Left ventricle myocardium inferior (tissue), 1 donor: ENCODE data around the gene AFAP1. TPM values are rescaled to one million over a fixed set of nuclear protein-coding genes. Genes with fewer than 3 reads are reported as not detected.

Experiments used
- DNase-seq: peaks from one replicate; pipeline ENCODE4 v3.0.0-alpha.2; 2020
- H3K27ac ChIP-seq: fragments of 200-600 bp; replicated peaks from 2 replicates; pipeline ENCODE4 v1.8.0; 2021
- H3K27me3 ChIP-seq: fragments of 200-600 bp; 2 replicates; pipeline ENCODE4 v1.8.0; 2021; ENCODE audit warnings: low read depth
- H3K36me3 ChIP-seq: fragments of 200-600 bp; 2 replicates; pipeline ENCODE4 v1.8.0; 2021
- H3K4me1 ChIP-seq: fragments of 200-600 bp; 2 replicates; pipeline ENCODE4 v1.8.0; 2021
- H3K4me3 ChIP-seq: fragments of 200-600 bp; 2 replicates; pipeline ENCODE4 v1.8.0; 2021; ENCODE audit warnings: mild to moderate bottlenecking, moderate library complexity
- H3K9me3 ChIP-seq: fragments of 200-600 bp; replicated peaks from 2 replicates; pipeline ENCODE4 v1.8.0; 2021
- intact Hi-C: fragments of 100-400 bp; cut with micrococcal nuclease; formaldehyde crosslinking; loops from one replicate; pipeline ENCODE4 v1.11.0; 2022
- total RNA-seq: library from RNA; stranded (reverse); fragmentation: NEBNext Ultra II Directional; extraction: Animal tissue kit (Norgen Biotek cat#: 25700); gene quantifications from one replicate; pipeline ENCODE4 v1.2.1, GENCODE V29; 2021
- TF ChIP-seq, protein P1 (sequence below): fragments of 200-600 bp; IDR thresholded peaks from 2 replicates; pipeline ENCODE4 v1.8.0; 2021; ENCODE audit warnings: antibody characterized with exemption, mild to moderate bottlenecking, borderline replicate concordance
- donor health status: DM: no; HTN: yes; CAD: no; lungs with severe emphysema.

Gene AFAP1
- total RNA-seq, 1 donor from 2014 or later: 6.8 TPM

DNA sequence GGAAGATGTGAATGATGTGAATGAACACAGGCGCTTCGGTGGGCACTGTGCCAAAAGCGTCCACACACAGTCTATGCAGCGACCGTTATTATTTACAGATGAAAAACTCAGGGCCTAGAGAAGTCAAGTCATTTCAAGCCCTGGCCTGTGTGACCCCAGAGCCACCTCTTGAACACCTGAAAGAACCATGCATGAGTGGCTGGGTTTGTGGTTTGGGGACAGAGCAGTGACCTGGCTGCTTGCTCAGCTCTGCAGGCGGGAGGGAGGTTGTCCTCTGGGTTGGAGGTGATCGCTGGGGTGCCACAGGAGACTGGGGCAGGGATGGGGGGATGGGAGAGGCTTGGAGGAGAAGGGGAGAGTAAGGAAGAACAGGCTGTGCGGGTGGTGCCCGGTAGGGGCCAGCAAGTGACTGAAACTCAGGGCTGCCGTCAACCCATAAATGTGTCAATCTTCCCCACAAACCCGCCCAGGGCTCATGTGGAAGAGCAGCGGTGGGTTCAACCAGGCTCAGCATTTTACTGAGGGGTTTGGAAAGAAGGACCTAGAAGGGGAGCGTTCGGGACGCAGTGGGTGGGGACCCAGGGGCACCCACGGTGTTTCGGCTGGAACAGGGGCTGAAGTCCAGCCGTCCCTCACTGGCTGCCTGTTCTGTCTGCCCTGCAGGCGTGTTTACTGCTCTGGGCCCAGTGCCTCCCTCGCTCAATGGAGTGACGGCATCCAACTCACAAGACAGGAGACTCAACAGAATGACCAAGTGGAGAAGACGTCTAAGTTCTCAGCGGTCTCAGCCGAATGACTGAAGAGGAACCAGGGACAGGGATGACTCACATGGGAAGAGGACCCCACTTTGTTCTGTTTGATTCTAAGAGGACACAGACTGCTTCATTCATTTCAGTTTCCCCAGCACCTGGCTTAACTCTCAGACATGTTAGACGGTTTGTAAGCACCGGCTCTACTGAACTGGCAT, 167.8 kb downstream of the AFAP1 start:
- DNase-seq: no peak
- TF ChIP-seq, protein P1, sequence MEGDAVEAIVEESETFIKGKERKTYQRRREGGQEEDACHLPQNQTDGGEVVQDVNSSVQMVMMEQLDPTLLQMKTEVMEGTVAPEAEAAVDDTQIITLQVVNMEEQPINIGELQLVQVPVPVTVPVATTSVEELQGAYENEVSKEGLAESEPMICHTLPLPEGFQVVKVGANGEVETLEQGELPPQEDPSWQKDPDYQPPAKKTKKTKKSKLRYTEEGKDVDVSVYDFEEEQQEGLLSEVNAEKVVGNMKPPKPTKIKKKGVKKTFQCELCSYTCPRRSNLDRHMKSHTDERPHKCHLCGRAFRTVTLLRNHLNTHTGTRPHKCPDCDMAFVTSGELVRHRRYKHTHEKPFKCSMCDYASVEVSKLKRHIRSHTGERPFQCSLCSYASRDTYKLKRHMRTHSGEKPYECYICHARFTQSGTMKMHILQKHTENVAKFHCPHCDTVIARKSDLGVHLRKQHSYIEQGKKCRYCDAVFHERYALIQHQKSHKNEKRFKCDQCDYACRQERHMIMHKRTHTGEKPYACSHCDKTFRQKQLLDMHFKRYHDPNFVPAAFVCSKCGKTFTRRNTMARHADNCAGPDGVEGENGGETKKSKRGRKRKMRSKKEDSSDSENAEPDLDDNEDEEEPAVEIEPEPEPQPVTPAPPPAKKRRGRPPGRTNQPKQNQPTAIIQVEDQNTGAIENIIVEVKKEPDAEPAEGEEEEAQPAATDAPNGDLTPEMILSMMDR: no peak
- Histone ChIP-seq H3K36me3 (peaks cover 41% of the 10 kb centered on the region), H3K9me3 (no peaks in the 10 kb centered on the region), H3K27ac (no peak overlapping the region), H3K4me1 (peaks cover 14% of the 10 kb centered on the region), H3K27me3 (no peaks in the 10 kb centered on the region), H3K4me3 (no peak overlapping the region)
- intact Hi-C loops: no loop called here

DNA sequence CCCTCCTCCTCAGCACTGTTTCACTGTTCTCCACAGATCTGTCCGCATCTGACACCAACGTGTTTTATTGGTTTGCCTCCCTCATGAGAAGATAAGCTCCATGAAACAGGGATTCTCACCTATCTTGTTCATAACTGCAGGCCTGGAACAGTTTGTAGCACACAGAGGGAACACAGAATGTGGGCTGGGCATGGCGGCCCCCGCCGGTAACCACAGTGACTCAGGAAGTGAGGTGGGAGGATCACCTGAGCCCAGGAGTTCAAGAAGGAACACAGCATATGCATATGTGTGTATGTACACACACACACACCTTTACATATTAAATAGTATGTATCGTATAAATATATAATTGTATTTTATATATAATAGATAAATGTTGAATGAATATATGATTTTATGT, 168.6 kb downstream of the AFAP1 start:
- intact Hi-C loops: no loop called here
- H3K4me1 ChIP-seq: peaks cover 14% of the 10 kb centered on the region
- no peak for DNase-seq

GRCh38 chr4:7770224-7771050, 169.2 kb downstream of the AFAP1 start:
- no peaks in the 10 kb centered on the region for H3K27me3 ChIP-seq
- intact Hi-C loops: no loop called here
- DNase-seq: peak; percentile 15
- H3K4me3 ChIP-seq: no peak overlapping the region
- peaks cover 14% of the 10 kb centered on the region for H3K4me1 ChIP-seq
- peaks cover 36% of the 10 kb centered on the region for H3K36me3 ChIP-seq
- H3K27ac ChIP-seq: no peak overlapping the region
- no peaks in the 10 kb centered on the region for H3K9me3 ChIP-seq
- TF ChIP-seq, protein P1: peak; percentile 70

More for the DNA sequence above, 168.6 kb downstream of the AFAP1 start:
- H3K27me3 ChIP-seq: no peaks in the 10 kb centered on the region
- H3K9me3 ChIP-seq: no peaks in the 10 kb centered on the region
- no peak overlapping the region for H3K27ac ChIP-seq
- H3K4me3 ChIP-seq: no peak overlapping the region
- peaks cover 36% of the 10 kb centered on the region for H3K36me3 ChIP-seq
- TF ChIP-seq, protein P1: no peak

DNA sequence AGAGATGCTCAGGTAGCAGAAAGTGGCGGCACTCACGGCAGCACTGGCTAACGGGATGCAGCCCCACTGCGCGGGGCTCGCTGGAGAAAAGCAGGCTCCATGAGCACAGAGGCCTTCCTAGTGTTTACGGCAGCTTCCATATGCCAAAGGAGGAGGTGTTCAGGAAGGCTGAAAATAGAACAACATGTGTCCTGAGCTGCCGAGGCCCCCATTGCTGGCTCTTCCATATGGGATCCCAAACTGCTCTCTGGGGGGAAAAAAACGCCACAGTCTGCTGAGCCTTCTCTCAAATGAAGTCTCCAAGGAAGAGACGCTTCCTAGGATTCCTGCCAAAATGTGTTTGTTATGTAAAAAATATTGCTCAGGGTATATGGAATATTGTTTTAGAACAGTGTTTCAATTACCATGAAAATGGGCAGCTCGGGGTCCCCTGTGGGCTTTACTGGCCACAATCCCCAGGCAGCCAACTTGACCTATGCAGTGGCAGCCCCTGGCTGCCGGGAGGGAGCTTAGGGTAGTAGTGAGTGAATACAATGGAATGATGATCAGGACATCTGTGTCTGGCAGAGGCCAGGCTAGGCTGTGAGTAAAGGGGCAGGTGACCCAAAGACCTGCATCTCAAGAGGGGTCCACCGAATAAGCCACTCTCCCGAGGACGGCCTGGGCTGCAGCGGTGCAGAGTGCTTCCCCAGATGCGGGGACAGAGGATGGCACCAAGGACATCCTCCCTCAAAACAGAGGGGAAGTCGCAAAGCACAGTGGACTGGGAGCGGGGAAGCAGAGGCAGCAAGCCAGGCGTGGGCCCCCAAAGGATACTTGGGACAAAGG, 170.1 kb downstream of the AFAP1 start:
- Histone ChIP-seq H3K9me3 (no peaks in the 10 kb centered on the region), H3K27ac (no peak overlapping the region), H3K4me1 (peaks cover 14% of the 10 kb centered on the region), H3K36me3 (peaks cover 36% of the 10 kb centered on the region), H3K27me3 (no peaks in the 10 kb centered on the region), H3K4me3 (no peak overlapping the region)
- TF ChIP-seq, protein P1: no peak
- DNase-seq: peak; percentile 10
- intact Hi-C loops: no loop called here

GRCh38 chr4:7768736-7769135, 170.9 kb downstream of the AFAP1 start:
- Histone ChIP-seq H3K4me1 (peaks cover 14% of the 10 kb centered on the region), H3K4me3 (no peak overlapping the region), H3K9me3 (no peaks in the 10 kb centered on the region), H3K36me3 (peaks cover 27% of the 10 kb centered on the region), H3K27ac (no peak overlapping the region), H3K27me3 (no peaks in the 10 kb centered on the region)
- TF ChIP-seq, protein P1: no peak
- intact Hi-C loops: no loop called here
- DNase-seq: peak; percentile 14
